Sigmoid colon (tissue), 4 donors: Measurements from ENCODE around the gene NRP1.

ENCODE experiments used
- CTCF ChIP-seq, 4 experiments: fragments of 450-650 bp in 3 of 4; fragments of 200-600 bp in 1 of 4; IDR thresholded peaks; one replicate each; pipeline ENCODE4 v1.5.1; 2016 to 2019; ENCODE audit warnings: antibody characterized with exemption in 4 of 4, mild to moderate bottlenecking in 3 of 4, moderate library complexity in 2 of 4
- EP300 ChIP-seq, 4 donors: sonication (generic); formaldehyde crosslinking; IDR thresholded peaks; one replicate each; pipeline ENCODE4 v1.6.1; 2017; ENCODE audit warnings: antibody characterized with exemption in 4 of 4
- POLR2A ChIP-seq, 2 donors: fragments of 450-650 bp; IDR thresholded peaks; one replicate each; pipeline ENCODE4 v1.6.1; 2016; ENCODE audit warnings: antibody characterized with exemption in 2 of 2, mild to moderate bottlenecking in 2 of 2, moderate library complexity in 2 of 2
- POLR2AphosphoS5 ChIP-seq, 4 donors: sonication (generic); formaldehyde crosslinking; IDR thresholded peaks; one replicate each; pipeline ENCODE4 v1.6.1; 2017; ENCODE audit warnings: antibody characterized with exemption in 4 of 4

- TF ChIP-seq CTCF (IDR thresholded peaks at IDR 0.05) (no peak), POLR2AphosphoS5 (IDR thresholded peaks at IDR 0.05) (no peak), POLR2A (IDR thresholded peaks at IDR 0.05) (no peak), EP300 (IDR thresholded peaks at IDR 0.05) (no peak)
Observed at GRCh38 chr10:33288127-33288526, 46.3 kb downstream of the NRP1 start.
